Lung (tissue), 12 donors: Measurements from ENCODE around the gene CTTN. TPM values are rescaled to one million over a fixed set of nuclear protein-coding genes. Genes with fewer than 3 reads are reported as not detected.

ENCODE experiments used
- ATAC-seq: fragments of 200-7000 bp; cut with Tn5 transposase; one replicate; pipeline ENCODE4 v1.9.1; 2020; ENCODE audit warnings: moderate number of reproducible peaks; ENCODE audit not compliant: insufficient read depth, low FRiP score
- DNase-seq, 3 donors: peaks; one replicate each; pipeline ENCODE4 v3.0.0-alpha.2; 2013 to 2017
- H3K27ac ChIP-seq, 2 donors: one replicate each; pipeline ENCODE4 v1.5.1; 2013; ENCODE audit warnings: mild to moderate bottlenecking in 2 of 2, moderate library complexity in 2 of 2, control low read depth in 1 of 2, inconsistent platforms in 1 of 2, low read depth in 1 of 2, low read length in 1 of 2
- H3K27me3 ChIP-seq, 3 donors: one replicate each; pipeline ENCODE4 v1.5.1; 2013; ENCODE audit warnings: low read length in 2 of 3; ENCODE audit not compliant: control insufficient read depth in 3 of 3, insufficient read depth in 3 of 3
- H3K36me3 ChIP-seq, 4 donors: one replicate each; pipeline ENCODE4 v1.5.1; 2013; ENCODE audit warnings: low read length in 4 of 4, mild to moderate bottlenecking in 1 of 4, moderate library complexity in 1 of 4; ENCODE audit not compliant: control insufficient read depth in 4 of 4, insufficient read depth in 4 of 4
- H3K4me1 ChIP-seq, 5 donors: one replicate each; pipeline ENCODE4 v1.5.1; 2013; ENCODE audit warnings: low read length in 5 of 5, mild to moderate bottlenecking in 2 of 5, moderate library complexity in 1 of 5; ENCODE audit not compliant: control insufficient read depth in 5 of 5, insufficient read depth in 5 of 5
- H3K4me3 ChIP-seq: one replicate; pipeline ENCODE4 v1.5.1; 2013; ENCODE audit warnings: mild to moderate bottlenecking, control low read depth, moderate library complexity
- H3K9ac ChIP-seq, 2 donors: one replicate each; pipeline ENCODE4 v1.5.1; 2013; ENCODE audit warnings: low read length in 2 of 2, control low read depth in 1 of 2; ENCODE audit not compliant: insufficient read depth in 1 of 2
- H3K9me3 ChIP-seq, 4 donors: one replicate each; pipeline ENCODE4 v1.5.1; 2013; ENCODE audit warnings: low read length in 3 of 4, mild to moderate bottlenecking in 1 of 4, moderate library complexity in 1 of 4; ENCODE audit not compliant: control insufficient read depth in 4 of 4, insufficient read depth in 3 of 4
- CTCF ChIP-seq: IDR thresholded peaks from 2 replicates; pipeline ENCODE4 v1.5.1; 2012; ENCODE audit warnings: mild to moderate bottlenecking; ENCODE audit errors: control extremely low read depth, extremely low read depth
- WGBS, 2 donors: extraction: QIAGEN DNeasy Blood & Tissue Kit; methylation state at CpG; one replicate each; pipeline ENCODE4 v1.1.7; 2013; 5-methylcytosine and 5-hydroxymethylcytosine counted together
- polyA plus RNA-seq, 2 donors: library from polyadenylated mRNA; stranded (reverse); fragments of 200-250 nt; gene quantifications; one replicate each; pipeline ENCODE4 v1.2.1, GENCODE V29; 2013
- total RNA-seq, 2 donors: library from RNA; depleted of rRNA in 1 of 2; stranded (reverse); fragments of >200 nt in 1 of 2; gene quantifications; one replicate each; pipeline ENCODE4 v1.2.1, GENCODE V29; 2014 to 2021
- donor health status: control.
- donor health status: control.
- donor health status: Bipolar disorder and iron deficiency.
- donor health status: healthy.
- donor health status: DM: yes; HTN: yes; CAD: no.

The CTTN gene
- total and polyA plus RNA-seq, 4 donors, result 89.8 to 235 (median 154) TPM

GRCh38 chr11:70485326-70486025, 87.1 kb downstream of the CTTN start:
- Histone ChIP-seq H3K36me3 (peaks cover 0 to 3% (median 0%) of the 10 kb centered on the region in 4 donors), H3K4me1 (peaks cover 0 to 5% (median 0%) of the 10 kb centered on the region in 5 donors), H3K4me3 (no peak overlapping the region), H3K27ac (no peak overlapping the region), H3K9ac (no peak overlapping the region), H3K27me3 (no peaks in the 10 kb centered on the region), H3K9me3 (peaks cover 0 to 6% (median 0%) of the 10 kb centered on the region in 4 donors)
- ATAC-seq (no peak), DNase-seq (no peak)
- WGBS, 2 donors, result 95 to 96% methylated on average over 31 of the region's 31 CpGs
- no peak for TF ChIP-seq CTCF

- Histone ChIP-seq H3K4me1 (peaks cover 0 to 5% (median 0%) of the 10 kb centered on the region in 5 donors), H3K9ac (no peak overlapping the region), H3K36me3 (peaks cover 0 to 3% (median 0%) of the 10 kb centered on the region in 4 donors), H3K27me3 (no peaks in the 10 kb centered on the region), H3K27ac (no peak overlapping the region), H3K4me3 (no peak overlapping the region), H3K9me3 (peaks cover 0 to 11% (median 2%) of the 10 kb centered on the region in 4 donors)
- 95 to 96% methylated on average over 22 of the region's 22 CpGs for WGBS, 2 donors
- ATAC-seq (no peak), DNase-seq (no peak)
- no peak for TF ChIP-seq CTCF
Measured at GRCh38 chr11:70486026-70486415, 87.7 kb downstream of the CTTN start.

Other genes with a start within 250 kb of the CTTN start
- gene FADD, start 195.2 kb upstream of the CTTN start, total RNA-seq, result 10 to 100 TPM; 24.7 to 27.6 TPM
- 10 to 100 TPM; 13.9 to 30.9 TPM for gene FADD, start 195.2 kb upstream of the CTTN start, polyA plus RNA-seq
- 10 to 100 TPM; 59.2 to 85.0 TPM for gene PPFIA1, start 127.8 kb upstream of the CTTN start, total RNA-seq
- gene PPFIA1, start 127.8 kb upstream of the CTTN start, polyA plus RNA-seq, result 10 to 100 TPM; 27.5 to 27.7 TPM